HFFc6 (cell line): ENCODE results near the gene SLC30A10. TPM values are rescaled to one million over a fixed set of nuclear protein-coding genes. Genes with fewer than 3 reads are reported as not detected.
"Not testable (repeated sequence)": the region's sequence is repeated elsewhere in the genome, so short reads cannot be mapped to it uniquely, and the experiment has no call there.

ENCODE experiments used
- DNase-seq: peaks from one replicate; pipeline ENCODE4 v3.0.0-alpha.2; 2018
- H3K27ac Mint-ChIP-seq: 2 replicates; pipeline ENCODE4 v1.8.0; 2020; ENCODE audit warnings: mild to moderate bottlenecking, mixed read lengths
- H3K27me3 Mint-ChIP-seq: 2 replicates; pipeline ENCODE4 v1.8.0; 2021; ENCODE audit warnings: mild to moderate bottlenecking, moderate library complexity, mixed read lengths; ENCODE audit not compliant: insufficient read depth
- H3K36me3 Mint-ChIP-seq: 2 replicates; pipeline ENCODE4 v1.8.0; 2021; ENCODE audit warnings: low read depth, mixed read lengths
- H3K4me1 Mint-ChIP-seq: 2 replicates; pipeline ENCODE4 v1.8.0; 2020; ENCODE audit warnings: low read depth, mixed read lengths
- H3K4me3 Mint-ChIP-seq: 2 replicates; pipeline ENCODE4 v1.8.0; 2020; ENCODE audit warnings: mild to moderate bottlenecking, moderate library complexity, mixed read lengths
- H3K9me3 Mint-ChIP-seq: 2 replicates; pipeline ENCODE4 v1.8.0; 2020; ENCODE audit warnings: mild to moderate bottlenecking, mixed read lengths
- total RNA-seq, 6 experiments: library from RNA; stranded (reverse); fragmentation: NEBNext Ultra II Directional; extraction: Animal tissue kit (Norgen Biotek cat#: 25700); gene quantifications; 2 replicates in 1 of 6; 3 replicates in 5 of 6; pipeline ENCODE4 v1.2.3, GENCODE V29; 2021
- TF ChIP-seq, protein P1 (sequence below): fragments of 200-600 bp; sonication (generic); IDR thresholded peaks from 2 replicates; pipeline ENCODE4 v1.5.0; 2021; ENCODE audit warnings: antibody characterized with exemption, mild to moderate bottlenecking

Gene SLC30A10
- total RNA-seq, 6 experiments from 2014 or later = not detected

GRCh38 chr1:219954052-219954451 is 25.7 kb upstream of the SLC30A10 start:
- no peak overlapping the region for H3K27ac Mint-ChIP-seq
- peaks cover 6% of the 10 kb centered on the region; the same call in 1 of the 2 replicates for H3K27me3 Mint-ChIP-seq
- H3K4me1 Mint-ChIP-seq = no peaks in the 10 kb centered on the region
- H3K4me3 Mint-ChIP-seq = no peak overlapping the region
- H3K9me3 Mint-ChIP-seq = no peaks in the 10 kb centered on the region
- no peaks in the 10 kb centered on the region for H3K36me3 Mint-ChIP-seq
- TF ChIP-seq, protein P1, sequence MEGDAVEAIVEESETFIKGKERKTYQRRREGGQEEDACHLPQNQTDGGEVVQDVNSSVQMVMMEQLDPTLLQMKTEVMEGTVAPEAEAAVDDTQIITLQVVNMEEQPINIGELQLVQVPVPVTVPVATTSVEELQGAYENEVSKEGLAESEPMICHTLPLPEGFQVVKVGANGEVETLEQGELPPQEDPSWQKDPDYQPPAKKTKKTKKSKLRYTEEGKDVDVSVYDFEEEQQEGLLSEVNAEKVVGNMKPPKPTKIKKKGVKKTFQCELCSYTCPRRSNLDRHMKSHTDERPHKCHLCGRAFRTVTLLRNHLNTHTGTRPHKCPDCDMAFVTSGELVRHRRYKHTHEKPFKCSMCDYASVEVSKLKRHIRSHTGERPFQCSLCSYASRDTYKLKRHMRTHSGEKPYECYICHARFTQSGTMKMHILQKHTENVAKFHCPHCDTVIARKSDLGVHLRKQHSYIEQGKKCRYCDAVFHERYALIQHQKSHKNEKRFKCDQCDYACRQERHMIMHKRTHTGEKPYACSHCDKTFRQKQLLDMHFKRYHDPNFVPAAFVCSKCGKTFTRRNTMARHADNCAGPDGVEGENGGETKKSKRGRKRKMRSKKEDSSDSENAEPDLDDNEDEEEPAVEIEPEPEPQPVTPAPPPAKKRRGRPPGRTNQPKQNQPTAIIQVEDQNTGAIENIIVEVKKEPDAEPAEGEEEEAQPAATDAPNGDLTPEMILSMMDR = no peak
- no peak for DNase-seq

- Mint-ChIP-seq H3K4me1 (no peaks in the 10 kb centered on the region), H3K27ac (no peak overlapping the region), H3K36me3 (no peaks in the 10 kb centered on the region), H3K9me3 (no peaks in the 10 kb centered on the region), H3K27me3 (peaks cover 5% of the 10 kb centered on the region; the same call in 1 of the 2 replicates), H3K4me3 (no peak overlapping the region)
- TF ChIP-seq, protein P1 = no peak
- no peak for DNase-seq
These were observed 24.0 kb upstream of the SLC30A10 start for GRCh38 chr1:219952361-219952760.

GRCh38 chr1:219949227-219949626 is 20.9 kb upstream of the SLC30A10 start:
- DNase-seq, H3K9me3 Mint-ChIP-seq, H3K4me1 Mint-ChIP-seq, H3K36me3 Mint-ChIP-seq, H3K4me3 Mint-ChIP-seq, H3K27me3 Mint-ChIP-seq, H3K27ac Mint-ChIP-seq: not testable (repeated sequence)

- H3K36me3 Mint-ChIP-seq, H3K9me3 Mint-ChIP-seq, H3K27ac Mint-ChIP-seq, H3K4me1 Mint-ChIP-seq, DNase-seq, H3K4me3 Mint-ChIP-seq, H3K27me3 Mint-ChIP-seq: not testable (repeated sequence)
These were observed 20.4 kb upstream of the SLC30A10 start for GRCh38 chr1:219948766-219949165.

DNA sequence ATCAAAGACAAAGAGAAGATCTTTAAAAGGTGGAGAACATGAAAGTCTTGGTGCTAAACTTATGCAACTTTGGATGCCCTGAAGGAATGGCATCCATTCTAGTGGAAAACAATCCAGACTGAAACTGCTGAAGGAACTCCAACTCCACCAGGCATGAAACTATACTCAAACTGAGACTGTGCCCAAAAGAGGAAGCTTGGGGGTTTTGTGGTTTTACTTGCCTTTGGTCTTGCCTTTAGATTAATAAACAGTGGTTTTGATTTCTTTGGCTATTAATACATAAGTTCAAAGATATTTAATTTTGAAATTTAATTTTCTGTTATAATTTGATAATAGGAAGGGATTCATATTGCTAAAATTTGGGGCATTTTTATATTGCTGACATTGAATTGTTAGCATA is 17.4 kb upstream of the SLC30A10 start:
- Mint-ChIP-seq H3K4me3 (no peak overlapping the region), H3K27me3 (no peaks in the 10 kb centered on the region; the same call in 1 of the 2 replicates), H3K27ac (no peak overlapping the region), H3K36me3 (peaks cover 5% of the 10 kb centered on the region; the same call in 1 of the 2 replicates), H3K4me1 (no peaks in the 10 kb centered on the region), H3K9me3 (peaks cover 6% of the 10 kb centered on the region)
- TF ChIP-seq, protein P1 = no peak
- DNase-seq = no peak

DNA sequence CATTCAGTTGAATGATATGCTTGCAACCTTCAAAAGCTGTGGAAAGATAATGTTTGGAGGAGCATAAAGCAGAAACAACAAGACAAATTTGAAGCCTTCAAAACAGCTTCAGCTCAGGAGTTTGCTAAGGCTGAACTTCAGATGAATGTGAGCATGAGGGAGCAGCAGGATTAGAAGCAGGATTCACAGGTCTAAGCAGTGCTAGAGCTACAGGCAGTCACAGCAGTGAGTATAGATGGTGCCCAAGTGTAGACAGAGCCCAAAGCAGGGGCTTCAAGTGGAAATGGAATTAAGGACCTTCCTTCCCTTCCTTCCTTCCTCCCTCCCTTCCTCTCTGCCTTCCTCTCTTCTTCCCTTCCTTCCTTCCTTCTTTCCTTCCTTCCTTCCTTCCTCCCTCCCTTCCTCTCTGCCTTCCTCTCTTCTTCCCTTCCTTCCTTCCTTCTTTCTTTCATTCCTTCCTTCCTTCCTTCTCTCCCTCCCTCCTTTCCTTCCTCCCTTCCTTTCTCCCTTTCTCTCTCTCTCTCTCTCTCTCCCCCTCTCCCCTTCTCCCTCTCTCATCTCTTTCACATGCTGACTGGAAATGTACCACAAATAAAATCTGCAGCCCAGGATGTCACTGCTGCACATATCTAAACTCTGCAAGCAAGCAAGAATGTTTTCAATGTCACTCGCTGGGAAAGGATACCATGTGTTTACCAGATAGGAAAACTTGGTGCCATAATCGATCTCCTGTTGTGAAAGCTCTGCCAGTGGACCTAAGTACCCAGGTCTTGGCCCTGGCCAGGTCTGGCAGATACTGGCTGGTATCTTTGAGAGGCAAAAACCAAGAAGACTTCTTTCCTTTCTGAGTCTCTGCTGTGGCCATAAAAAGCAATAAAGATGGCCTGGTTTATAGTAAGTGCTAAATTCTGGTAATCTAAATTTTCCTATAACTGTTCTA is 13.1 kb upstream of the SLC30A10 start:
- Mint-ChIP-seq H3K36me3 (peaks cover 5% of the 10 kb centered on the region; the same call in 1 of the 2 replicates), H3K27ac (no peak overlapping the region), H3K27me3 (no peaks in the 10 kb centered on the region), H3K4me3 (no peak overlapping the region), H3K4me1 (no peaks in the 10 kb centered on the region), H3K9me3 (peaks cover 9% of the 10 kb centered on the region)
- DNase-seq = no peak
- TF ChIP-seq, protein P1 = no peak
